Measurements from ENCODE around the gene CCDC183. TPM values are rescaled to one million over a fixed set of nuclear protein-coding genes. Genes with fewer than 3 reads are reported as not detected.
"Not testable (repeated sequence)": the region's sequence is repeated elsewhere in the genome, so short reads cannot be mapped to it uniquely, and the experiment has no call there.

CCDC183 gene
- total RNA-seq, 1 experiment from 2014 or later = 3.6 TPM

DNA sequence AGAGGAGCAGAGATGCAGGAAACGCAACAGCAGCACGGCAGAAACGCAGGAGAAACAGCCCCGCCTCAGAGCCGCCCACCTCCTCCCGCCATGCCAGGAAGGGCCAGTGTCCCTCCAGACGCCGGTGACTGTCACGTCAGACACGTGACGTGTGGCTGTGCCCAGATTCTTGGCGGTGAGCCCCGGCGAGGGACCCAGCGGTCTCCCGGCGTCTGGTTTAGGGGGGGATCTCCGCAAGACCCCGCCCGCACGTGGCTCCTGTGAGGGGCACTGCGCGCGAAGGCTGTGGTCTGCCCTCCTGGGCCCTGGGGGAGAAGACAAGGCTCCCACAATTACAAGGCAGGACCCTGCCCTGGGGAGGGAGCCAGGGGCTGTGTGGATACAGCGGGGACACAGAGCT is 35.7 kb upstream of the CCDC183 start:
- POLR2A ChIA-PET (ENCODE audit: unreplicated experiment) = no interaction called here
- no peak for TF ChIP-seq EZH2 (IDR thresholded peaks at IDR 0.05; ENCODE audit: low read depth)
- TF ChIP-seq, protein P1, sequence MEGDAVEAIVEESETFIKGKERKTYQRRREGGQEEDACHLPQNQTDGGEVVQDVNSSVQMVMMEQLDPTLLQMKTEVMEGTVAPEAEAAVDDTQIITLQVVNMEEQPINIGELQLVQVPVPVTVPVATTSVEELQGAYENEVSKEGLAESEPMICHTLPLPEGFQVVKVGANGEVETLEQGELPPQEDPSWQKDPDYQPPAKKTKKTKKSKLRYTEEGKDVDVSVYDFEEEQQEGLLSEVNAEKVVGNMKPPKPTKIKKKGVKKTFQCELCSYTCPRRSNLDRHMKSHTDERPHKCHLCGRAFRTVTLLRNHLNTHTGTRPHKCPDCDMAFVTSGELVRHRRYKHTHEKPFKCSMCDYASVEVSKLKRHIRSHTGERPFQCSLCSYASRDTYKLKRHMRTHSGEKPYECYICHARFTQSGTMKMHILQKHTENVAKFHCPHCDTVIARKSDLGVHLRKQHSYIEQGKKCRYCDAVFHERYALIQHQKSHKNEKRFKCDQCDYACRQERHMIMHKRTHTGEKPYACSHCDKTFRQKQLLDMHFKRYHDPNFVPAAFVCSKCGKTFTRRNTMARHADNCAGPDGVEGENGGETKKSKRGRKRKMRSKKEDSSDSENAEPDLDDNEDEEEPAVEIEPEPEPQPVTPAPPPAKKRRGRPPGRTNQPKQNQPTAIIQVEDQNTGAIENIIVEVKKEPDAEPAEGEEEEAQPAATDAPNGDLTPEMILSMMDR (conservative IDR thresholded peaks at IDR 0.05) = no peak
- no TSS peak for BruUV-seq (replicated peaks)

GRCh38 chr9:136760834-136761544 is 35.1 kb upstream of the CCDC183 start:
- H3K9me2 ChIP-seq (ENCODE audit: insufficient read depth); H2AFZ ChIP-seq; H3K36me3 ChIP-seq (ENCODE audit: low read depth); H3F3A ChIP-seq (ENCODE audit: insufficient read depth, low read depth); H4K20me1 ChIP-seq (ENCODE audit: insufficient read depth); intact Hi-C loops (cut with micrococcal nuclease; ENCODE audit: unreplicated experiment); H3K9me3 ChIP-seq (ENCODE audit: insufficient read depth, low read depth); POLR2A ChIA-PET (ENCODE audit: unreplicated experiment); BruUV-seq (replicated peaks); CTCF ChIA-PET; H3K4me3 ChIP-seq; H3K4me1 ChIP-seq (replicated peaks; ENCODE audit: insufficient read depth); H3K27ac ChIP-seq; H3K79me2 ChIP-seq (ENCODE audit: low read depth): not testable (repeated sequence)
- DNase-seq = peak in 1 of 2 experiments; percentile 70
- peaks cover 11% of the 10 kb centered on the region; the same call in 1 of the 2 replicates for H3K27me3 ChIP-seq (ENCODE audit: insufficient read depth, low read depth)
- peak overlapping the region; percentile 53 for H3K4me2 ChIP-seq
- TF ChIP-seq, protein P1 (conservative IDR thresholded peaks at IDR 0.05) = peak; percentile 65

More for the DNA sequence above, 35.7 kb upstream of the CCDC183 start:
- Histone ChIP-seq H3K4me3 (no peak overlapping the region), H3K9me2 (ENCODE audit: insufficient read depth) (no peaks in the 10 kb centered on the region), H2AFZ (no peak overlapping the region), H3K4me1 (replicated peaks; ENCODE audit: insufficient read depth) (no peaks in the 10 kb centered on the region), H3K27me3 (ENCODE audit: insufficient read depth, low read depth) (peaks cover 11% of the 10 kb centered on the region; the same call in 1 of the 2 replicates), H3K79me2 (ENCODE audit: low read depth) (no peaks in the 10 kb centered on the region), H3K27ac (no peak overlapping the region), H3K9me3 (ENCODE audit: insufficient read depth, low read depth) (no peaks in the 10 kb centered on the region), H3F3A (ENCODE audit: insufficient read depth, low read depth) (0 out of 2 replicates have a peak, but pooled peaks cover 1% of the 10 kb centered on the region), H3K4me2 (no peak overlapping the region), H4K20me1 (ENCODE audit: insufficient read depth) (no peaks in the 10 kb centered on the region), H3K36me3 (ENCODE audit: low read depth) (no peaks in the 10 kb centered on the region)
- CTCF ChIA-PET = no interaction called here
- no peak for DNase-seq
- intact Hi-C loops (cut with micrococcal nuclease; ENCODE audit: unreplicated experiment) = no loop called here

GRCh38 chr9:136761545-136761981 is 34.6 kb upstream of the CCDC183 start:
- Histone ChIP-seq H3K9me3 (ENCODE audit: insufficient read depth, low read depth) (no peaks in the 10 kb centered on the region), H3K27me3 (ENCODE audit: insufficient read depth, low read depth) (peaks cover 9% of the 10 kb centered on the region; the same call in 1 of the 2 replicates), H2AFZ (no peak overlapping the region), H3K27ac (no peak overlapping the region), H3K4me3 (no peak overlapping the region), H4K20me1 (ENCODE audit: insufficient read depth) (no peaks in the 10 kb centered on the region), H3K4me1 (replicated peaks; ENCODE audit: insufficient read depth) (no peaks in the 10 kb centered on the region), H3K36me3 (ENCODE audit: low read depth) (no peaks in the 10 kb centered on the region), H3F3A (ENCODE audit: insufficient read depth, low read depth) (peaks cover 9% of the 10 kb centered on the region; the same call in 1 of the 2 replicates), H3K9me2 (ENCODE audit: insufficient read depth) (no peaks in the 10 kb centered on the region), H3K79me2 (ENCODE audit: low read depth) (no peaks in the 10 kb centered on the region), H3K4me2 (no peak overlapping the region)
- POLR2A ChIA-PET (ENCODE audit: unreplicated experiment) = no interaction called here
- BruUV-seq (replicated peaks) = no TSS peak
- intact Hi-C loops (cut with micrococcal nuclease; ENCODE audit: unreplicated experiment) = no loop called here
- no peak for TF ChIP-seq EZH2 (IDR thresholded peaks at IDR 0.05; ENCODE audit: low read depth)
- TF ChIP-seq, protein P1 (conservative IDR thresholded peaks at IDR 0.05) = no peak
- no peak for DNase-seq
- CTCF ChIA-PET = interaction anchor here (0.6 kb wide), 1 partner anchor 415 kb away, joined by 12 read pairs; no protein-coding TSS in a partner anchor
